ENCODE measurements around the gene IRGQ.

IRGQ gene

GRCh38 chr19:43553656-43554055, 42.3 kb downstream of the IRGQ start:
- H3K9ac ChIP-seq (ENCODE audit: low read length), result no peak overlapping the region
- H3K9me2 ChIP-seq (ENCODE audit: low read depth, low read length), result no peaks in the 10 kb centered on the region
- H3K9me3 ChIP-seq (ENCODE audit: low read length), result no peaks in the 10 kb centered on the region
- no peaks in the 10 kb centered on the region for H3K4me1 ChIP-seq (ENCODE audit: insufficient read depth, low read length, severe bottlenecking)
- TF ChIP-seq EZH2 (IDR thresholded peaks at IDR 0.05; ENCODE audit: borderline replicate concordance, low read length) (no peak), CTCF (IDR thresholded peaks at IDR 0.05; ENCODE audit: low read length) (no peak)
- H3K27me3 ChIP-seq (ENCODE audit: insufficient read depth, low read length), result no peaks in the 10 kb centered on the region
- no peaks in the 10 kb centered on the region for H3F3A ChIP-seq (ENCODE audit: insufficient read depth, low read length)
- H3K79me2 ChIP-seq (ENCODE audit: insufficient read depth, low read length), result no peaks in the 10 kb centered on the region
- H3K4me2 ChIP-seq (ENCODE audit: low read length), result no peak overlapping the region
- no peaks in the 10 kb centered on the region for H4K20me1 ChIP-seq (ENCODE audit: insufficient read depth, low read length)
- no peak overlapping the region for H3K27ac ChIP-seq (ENCODE audit: low read depth, low read length, poor library complexity, severe bottlenecking)
- H3K36me3 ChIP-seq (ENCODE audit: insufficient read depth, low read length), result peaks cover 44% of the 10 kb centered on the region
- H2AFZ ChIP-seq (ENCODE audit: low read length), result no peak overlapping the region
- H3K4me3 ChIP-seq (ENCODE audit: low read depth, low read length, poor library complexity, severe bottlenecking), result no peak overlapping the region

GRCh38 chr19:43552616-43553015, 43.3 kb downstream of the IRGQ start:
- no peak overlapping the region for H3K27ac ChIP-seq (ENCODE audit: low read depth, low read length, poor library complexity, severe bottlenecking)
- H3F3A ChIP-seq (ENCODE audit: insufficient read depth, low read length), result no peaks in the 10 kb centered on the region
- H4K20me1 ChIP-seq (ENCODE audit: insufficient read depth, low read length), result no peaks in the 10 kb centered on the region
- no peak for TF ChIP-seq CTCF (IDR thresholded peaks at IDR 0.05; ENCODE audit: low read length)
- no peak for TF ChIP-seq EZH2 (IDR thresholded peaks at IDR 0.05; ENCODE audit: borderline replicate concordance, low read length)
- H3K4me1 ChIP-seq (ENCODE audit: insufficient read depth, low read length, severe bottlenecking), result no peaks in the 10 kb centered on the region
- H3K27me3 ChIP-seq (ENCODE audit: insufficient read depth, low read length), result no peaks in the 10 kb centered on the region
- H3K9me2 ChIP-seq (ENCODE audit: low read depth, low read length), result no peaks in the 10 kb centered on the region
- H3K4me3 ChIP-seq (ENCODE audit: low read depth, low read length, poor library complexity, severe bottlenecking), result no peak overlapping the region
- no peaks in the 10 kb centered on the region for H3K79me2 ChIP-seq (ENCODE audit: insufficient read depth, low read length)
- H3K9me3 ChIP-seq (ENCODE audit: low read length), result no peaks in the 10 kb centered on the region
- H3K36me3 ChIP-seq (ENCODE audit: insufficient read depth, low read length), result peaks cover 44% of the 10 kb centered on the region
- H3K4me2 ChIP-seq (ENCODE audit: low read length), result no peak overlapping the region
- no peak overlapping the region for H3K9ac ChIP-seq (ENCODE audit: low read length)
- H2AFZ ChIP-seq (ENCODE audit: low read length), result no peak overlapping the region

GRCh38 chr19:43552198-43552450, 43.8 kb downstream of the IRGQ start:
- Histone ChIP-seq H3K36me3 (ENCODE audit: insufficient read depth, low read length) (peaks cover 44% of the 10 kb centered on the region), H3F3A (ENCODE audit: insufficient read depth, low read length) (no peaks in the 10 kb centered on the region), H3K27me3 (ENCODE audit: insufficient read depth, low read length) (no peaks in the 10 kb centered on the region), H2AFZ (ENCODE audit: low read length) (no peak overlapping the region), H3K9me3 (ENCODE audit: low read length) (no peaks in the 10 kb centered on the region), H3K27ac (ENCODE audit: low read depth, low read length, poor library complexity, severe bottlenecking) (no peak overlapping the region), H4K20me1 (ENCODE audit: insufficient read depth, low read length) (no peaks in the 10 kb centered on the region), H3K9ac (ENCODE audit: low read length) (no peak overlapping the region), H3K9me2 (ENCODE audit: low read depth, low read length) (no peaks in the 10 kb centered on the region), H3K4me2 (ENCODE audit: low read length) (no peak overlapping the region), H3K79me2 (ENCODE audit: insufficient read depth, low read length) (no peaks in the 10 kb centered on the region), H3K4me1 (ENCODE audit: insufficient read depth, low read length, severe bottlenecking) (no peaks in the 10 kb centered on the region), H3K4me3 (ENCODE audit: low read depth, low read length, poor library complexity, severe bottlenecking) (no peak overlapping the region)
- TF ChIP-seq CTCF (IDR thresholded peaks at IDR 0.05; ENCODE audit: low read length) (no peak), EZH2 (IDR thresholded peaks at IDR 0.05; ENCODE audit: borderline replicate concordance, low read length) (no peak)

Data from OCI-LY1 (cell line).